OCI-M1 (cell line): ENCODE results near the gene REX1BD.
"Not testable (repeated sequence)": the region's sequence is repeated elsewhere in the genome, so short reads cannot be mapped to it uniquely, and the experiment has no call there.

ENCODE experiments used
- DNase-seq: peaks from one replicate; lab custom pipeline; 2025; lab: John Stamatoyannopoulos, UW

REX1BD gene

DNA sequence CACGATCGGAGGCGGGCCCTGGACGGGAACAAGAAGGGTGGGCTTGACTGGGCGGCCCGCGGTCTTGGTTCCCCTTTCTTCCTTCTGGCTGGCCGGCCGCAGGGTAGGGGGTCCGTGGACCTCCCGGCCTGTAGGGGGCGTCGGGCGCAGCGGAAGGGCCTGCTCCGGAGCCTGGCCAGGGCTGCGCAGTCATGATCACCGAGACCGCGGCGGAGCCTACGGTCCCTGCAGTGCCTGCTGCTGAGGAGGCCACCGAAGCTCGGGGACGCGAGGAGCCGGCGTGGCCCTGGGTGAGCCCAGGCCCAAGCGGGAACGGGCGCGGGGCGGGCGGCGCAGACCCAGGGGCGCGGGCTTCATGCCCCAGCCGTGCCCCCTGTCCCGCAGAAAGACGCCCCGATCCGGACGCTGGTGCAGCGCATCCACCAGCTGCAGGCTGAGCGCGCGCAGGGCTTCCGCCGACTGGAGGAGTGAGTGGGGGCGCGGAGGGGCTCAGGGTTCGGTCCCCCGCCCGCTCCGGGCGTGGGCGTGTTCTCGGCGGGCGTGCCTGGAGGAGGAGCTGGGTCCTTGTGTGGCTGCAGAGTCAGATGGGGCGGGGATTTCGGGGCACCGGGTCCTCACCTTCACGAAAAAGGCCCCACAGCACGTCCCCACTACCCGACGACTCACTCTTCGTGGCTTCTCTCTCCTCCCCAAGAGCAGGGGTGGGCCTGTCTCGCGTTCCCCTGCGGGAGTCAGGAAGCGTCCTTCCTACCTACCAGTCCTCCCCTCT, at the start of gene REX1BD:
Gene REX1BD, plus strand, starts transcription at position 188 of the 769 bp plus-strand sequence. Its CDS starts 4 bp downstream, at position 192.
- peak; percentile 95 for DNase-seq

DNA sequence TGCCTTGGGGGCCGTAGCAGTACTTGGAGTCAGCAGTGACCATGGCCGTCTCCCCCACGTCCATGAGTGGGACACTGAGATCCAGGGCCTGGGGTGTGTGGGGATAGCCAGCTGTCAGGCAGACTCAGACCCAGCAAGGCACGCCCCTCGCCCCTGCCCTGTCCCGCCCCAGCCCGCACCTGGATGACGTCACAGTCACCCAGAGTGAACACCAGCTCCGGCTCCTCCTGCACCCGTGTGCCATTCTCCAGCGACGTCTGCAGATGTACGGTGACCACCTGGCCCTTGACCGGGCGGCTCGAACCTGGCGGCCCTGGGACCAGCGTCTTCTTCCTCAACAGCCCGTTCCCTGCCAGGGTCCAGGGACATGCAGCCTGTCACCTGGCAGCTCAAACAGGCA, 49.2 kb upstream of the REX1BD start:
- DNase-seq = no peak

DNA sequence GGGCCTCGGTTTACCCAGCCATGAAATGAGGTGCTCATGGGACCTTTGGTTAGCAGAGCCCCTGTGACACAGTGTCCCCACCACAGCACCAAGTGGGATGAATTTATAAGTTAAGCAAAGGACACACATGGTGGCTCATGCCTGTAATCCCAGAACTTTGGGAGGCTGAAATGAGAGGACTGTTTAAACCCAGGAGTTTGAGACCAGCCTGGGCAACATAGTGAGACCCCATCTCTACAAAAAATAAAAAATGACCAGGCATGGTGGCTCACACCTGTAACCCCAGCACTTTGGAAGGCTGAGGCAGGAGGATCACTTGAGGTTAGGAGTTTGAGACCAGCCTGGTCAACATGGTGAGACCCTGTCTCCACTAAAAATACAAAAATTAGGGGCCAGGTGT, 48.4 kb upstream of the REX1BD start:
- DNase-seq = not testable (repeated sequence)

DNA sequence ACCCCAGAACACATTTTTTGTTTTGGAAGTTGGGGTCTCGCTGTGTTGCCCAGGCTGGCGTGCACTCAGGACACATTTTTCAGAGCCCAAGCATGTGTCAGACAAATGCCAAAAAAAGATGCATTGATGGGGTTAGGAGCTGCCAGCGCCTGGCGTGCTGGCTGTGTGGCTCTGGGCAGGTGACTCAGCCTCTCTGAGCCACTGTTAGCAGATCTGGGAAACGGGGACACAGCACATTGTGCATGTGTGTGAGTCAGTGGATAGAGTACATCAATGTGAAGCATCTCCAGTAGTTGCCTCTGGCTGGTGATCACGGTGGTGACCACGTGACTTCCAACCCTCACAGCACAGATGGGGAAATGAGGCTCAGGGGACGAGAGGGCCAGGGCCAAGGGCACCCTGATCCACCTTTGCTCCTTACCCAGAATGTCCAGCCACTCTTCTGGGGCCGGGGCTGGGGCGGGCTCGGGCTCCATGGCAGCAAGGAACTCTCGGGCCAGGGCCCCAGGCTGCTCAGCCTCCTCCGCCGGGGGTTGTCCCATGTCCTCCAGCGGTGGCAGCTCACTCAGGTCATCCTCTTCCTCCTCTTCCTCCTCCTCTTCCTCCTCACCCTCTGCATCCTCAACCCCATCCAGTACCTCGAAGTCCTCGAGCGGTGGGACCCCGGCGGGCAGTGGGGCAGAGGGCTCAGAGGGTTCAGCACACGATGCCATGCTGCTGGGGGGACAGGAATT, 47.2 kb upstream of the REX1BD start:
- DNase-seq = no peak

DNA sequence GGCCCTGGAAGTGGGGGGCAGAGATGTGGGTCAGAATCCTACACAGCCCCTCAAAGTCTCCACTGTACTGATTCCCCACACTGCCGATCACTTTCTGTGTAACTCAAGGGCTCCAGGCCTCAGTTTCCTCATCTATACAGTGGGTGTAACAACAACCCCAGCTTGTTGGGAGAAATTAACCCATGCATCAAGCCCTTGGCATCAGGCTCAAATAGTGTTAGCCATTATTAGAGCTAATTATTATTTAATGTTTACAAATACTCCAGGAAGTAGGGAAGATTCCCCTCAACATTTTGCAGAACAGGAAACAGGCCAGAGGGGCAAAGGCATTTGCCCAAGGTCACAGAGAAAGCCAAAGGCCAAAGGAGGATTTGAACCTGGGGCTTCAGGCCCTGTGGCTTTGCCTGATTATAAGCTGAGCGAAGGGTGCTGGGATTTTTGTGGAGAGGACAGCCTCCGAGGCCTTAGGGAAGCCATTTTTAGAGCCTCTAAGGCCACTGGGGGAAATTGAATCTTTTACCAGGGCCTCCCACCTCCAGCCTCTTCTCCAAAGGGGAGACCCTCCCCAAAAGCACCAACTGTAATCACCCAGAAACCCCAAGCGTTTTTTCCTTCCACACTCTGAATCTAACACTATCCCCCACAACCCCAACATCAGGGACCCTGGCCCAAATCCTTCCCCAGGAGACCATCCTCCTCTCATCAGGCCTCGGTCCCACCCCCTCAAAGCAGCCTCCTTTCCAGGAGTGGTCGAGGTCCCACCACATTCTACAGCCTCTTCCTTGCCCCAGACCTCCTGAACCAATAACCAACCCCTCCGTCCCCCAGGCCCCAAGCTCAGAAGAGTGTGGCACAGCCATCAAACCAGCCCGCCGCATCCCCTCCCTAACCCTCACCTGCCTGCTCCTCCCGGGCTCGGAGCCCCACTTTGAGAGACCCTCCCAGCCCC, 46.3 kb upstream of the REX1BD start:
- DNase-seq = peak; percentile 21

DNA sequence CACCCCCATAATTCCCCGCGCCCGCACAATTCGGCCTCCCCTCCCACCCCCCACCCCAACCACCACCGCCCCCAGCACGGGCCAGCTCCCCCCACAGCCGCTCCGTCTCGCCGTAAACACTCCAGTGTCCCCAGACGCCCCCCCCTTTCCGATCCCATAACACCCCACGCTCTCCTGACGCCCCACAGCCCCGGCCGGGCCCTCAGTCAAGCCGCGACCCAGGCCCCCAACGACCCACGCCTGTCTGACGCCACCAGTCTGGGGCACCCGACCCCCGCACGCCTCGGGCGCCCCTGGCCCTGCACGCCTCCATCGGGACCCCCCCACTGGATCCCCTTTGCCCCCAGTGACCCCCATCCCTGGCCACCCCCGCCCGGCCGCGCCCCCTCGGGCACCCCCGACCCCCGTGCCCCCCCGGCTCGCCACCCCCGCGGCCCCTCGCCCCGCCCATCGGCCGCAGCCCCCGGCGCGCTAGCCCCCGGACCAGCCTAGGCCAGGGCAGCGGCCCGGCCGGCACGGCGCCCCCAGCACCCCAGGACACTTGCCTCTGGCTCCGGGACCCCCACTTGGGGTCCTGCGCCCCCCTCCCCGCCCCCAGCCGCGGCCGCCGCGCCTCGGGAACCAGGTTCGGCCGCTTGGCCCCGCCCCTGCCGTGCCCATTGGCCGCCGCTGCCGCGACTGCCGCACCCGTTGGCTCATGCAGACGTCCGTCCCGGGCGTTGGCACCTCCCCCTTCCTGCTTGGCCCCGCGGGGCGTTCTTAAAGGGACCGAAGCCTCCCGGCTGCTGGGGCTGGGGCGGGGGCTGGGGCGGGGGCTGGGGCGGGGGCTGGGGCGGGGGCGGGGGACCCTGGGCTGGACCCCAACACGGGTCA, 45.4 kb upstream of the REX1BD start, which contains the start of gene FKBP8:
Gene FKBP8, minus strand, starts transcription at position 633 of the 873 bp plus-strand sequence. CDS start 1,603 bp downstream, outside the sequence.
- peak; percentile 95 for DNase-seq

DNA sequence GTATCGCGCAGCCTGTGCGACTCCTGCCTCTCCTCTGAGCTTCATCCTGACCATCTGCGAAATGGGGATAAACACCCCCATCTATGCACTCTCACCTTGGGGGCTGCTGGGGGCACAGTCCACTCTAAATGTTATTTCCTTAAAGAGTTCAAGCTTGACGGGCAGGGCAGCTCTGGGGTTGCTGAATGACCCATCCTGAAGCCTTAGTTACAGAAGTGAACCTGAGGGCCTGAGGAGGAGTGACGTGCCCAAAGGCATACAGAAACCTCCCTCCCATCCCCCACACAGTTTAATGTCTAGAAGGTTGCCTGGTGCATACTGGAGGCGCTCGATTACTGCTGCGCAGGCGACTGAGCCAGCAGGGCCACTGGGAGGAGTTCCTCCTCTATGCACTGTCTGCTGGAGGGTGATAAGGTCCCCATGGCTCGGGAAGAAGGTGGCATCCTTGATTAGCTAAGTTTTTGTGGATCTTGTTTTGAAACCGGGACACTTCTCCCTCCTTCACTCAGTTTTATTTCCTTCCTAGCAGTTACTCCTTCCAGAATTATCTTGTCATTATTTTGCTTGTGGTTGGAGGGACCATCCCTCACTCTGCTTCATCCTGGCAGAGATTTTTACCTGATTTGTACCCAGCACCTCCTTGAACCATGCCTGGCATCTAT, 44.7 kb upstream of the REX1BD start:
- peak; percentile 99 for DNase-seq

DNA sequence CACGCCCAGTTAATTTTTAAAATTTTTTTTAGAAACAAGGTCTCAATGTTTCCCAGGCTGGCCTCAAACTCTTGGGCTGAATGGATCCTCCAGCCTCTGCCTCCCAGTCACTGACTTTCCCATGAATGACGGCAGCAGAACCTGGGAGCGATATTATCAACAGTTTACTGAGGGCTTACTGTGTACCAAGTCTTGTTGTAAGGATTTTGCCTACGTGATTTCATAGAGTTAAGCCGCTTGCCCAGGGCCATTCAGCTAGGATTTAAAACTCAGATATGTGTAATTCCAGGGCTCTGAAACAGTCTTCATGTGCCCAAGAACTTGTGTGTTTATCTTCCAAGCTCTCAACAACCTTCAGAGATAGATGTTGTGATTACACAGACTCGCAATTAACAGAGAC, 37.0 kb upstream of the REX1BD start:
- no peak for DNase-seq

DNA sequence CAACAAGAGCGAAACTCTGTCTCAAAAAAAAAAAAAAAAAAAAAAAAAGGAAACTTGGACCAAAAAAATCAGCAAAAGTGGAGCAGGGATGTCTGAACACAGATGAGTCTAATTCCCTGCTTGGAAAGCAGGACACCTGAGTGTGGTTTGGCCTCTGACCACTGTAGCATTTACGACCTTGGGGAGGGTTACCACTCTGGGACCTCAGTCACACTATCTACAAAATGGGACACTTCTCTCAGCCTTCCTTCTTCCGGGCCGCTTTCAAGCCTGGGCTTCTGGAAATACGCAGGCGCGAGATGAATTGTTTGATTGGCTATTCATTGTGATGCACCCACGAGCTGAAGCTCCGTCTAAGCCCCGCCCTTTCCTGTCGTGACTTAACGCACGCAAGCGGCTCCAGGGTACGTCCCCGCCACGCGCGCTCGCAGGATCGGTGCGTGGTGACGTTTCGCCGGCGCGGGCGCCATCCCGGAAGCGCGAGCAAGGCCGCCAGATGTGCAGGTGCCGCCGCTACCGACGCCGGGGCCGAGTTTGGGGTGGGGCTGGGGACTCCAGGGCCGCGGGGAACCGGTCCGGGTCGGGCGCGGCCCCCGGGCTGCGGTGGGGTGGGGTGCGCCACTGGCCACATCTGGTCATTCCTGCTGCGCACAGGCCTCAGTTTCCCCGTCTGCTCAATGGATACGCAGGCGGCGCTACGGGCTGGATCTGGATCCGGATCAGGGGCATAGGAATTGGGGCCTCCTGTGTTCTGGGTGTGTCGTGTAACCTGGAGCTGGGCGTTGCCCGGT, 31.0 kb upstream of the REX1BD start, which contains the start of gene KXD1:
Gene KXD1, plus strand, starts transcription at position 460 of the 791 bp plus-strand sequence. CDS start 4,187 bp downstream, outside the sequence.
- DNase-seq = peak; percentile 98

DNA sequence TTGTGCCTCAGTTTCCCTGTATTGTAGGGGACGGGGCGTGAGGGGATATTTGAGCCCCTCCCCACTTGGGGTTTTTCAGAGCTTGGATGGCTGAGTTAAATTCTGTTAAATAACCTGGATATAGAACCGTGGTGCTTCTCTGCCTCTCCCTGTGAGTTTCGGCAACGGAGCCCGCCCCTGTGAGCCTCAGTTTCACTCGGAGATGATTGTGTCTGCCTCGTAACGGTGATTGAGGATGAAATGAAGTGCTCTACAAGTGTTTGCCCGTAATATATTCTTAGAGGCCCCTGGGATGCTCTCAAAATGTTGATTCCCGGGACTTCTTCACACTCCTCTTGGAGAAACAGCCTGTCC, 30.4 kb upstream of the REX1BD start:
- DNase-seq = peak; percentile 37

DNA sequence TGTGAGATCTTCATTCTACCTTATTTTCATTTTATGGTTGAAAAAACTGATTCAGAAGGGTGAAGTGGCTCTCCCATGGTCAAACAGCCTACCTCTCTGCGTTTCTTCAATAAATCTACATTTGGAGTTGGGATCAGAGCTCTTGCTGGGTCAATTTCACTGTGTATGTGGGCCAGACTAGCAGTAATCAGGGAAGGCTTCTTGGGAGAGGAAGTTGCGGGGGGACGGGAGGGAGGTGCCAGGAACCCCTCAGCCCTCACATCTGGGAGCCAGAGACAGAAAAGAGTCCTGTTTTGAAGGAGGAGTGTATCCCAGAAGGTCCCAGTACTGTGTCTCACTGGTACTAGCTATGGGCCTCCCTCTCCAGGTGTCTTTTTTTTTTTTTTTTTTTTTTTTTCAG, 30.0 kb upstream of the REX1BD start:
- DNase-seq = no peak

DNA sequence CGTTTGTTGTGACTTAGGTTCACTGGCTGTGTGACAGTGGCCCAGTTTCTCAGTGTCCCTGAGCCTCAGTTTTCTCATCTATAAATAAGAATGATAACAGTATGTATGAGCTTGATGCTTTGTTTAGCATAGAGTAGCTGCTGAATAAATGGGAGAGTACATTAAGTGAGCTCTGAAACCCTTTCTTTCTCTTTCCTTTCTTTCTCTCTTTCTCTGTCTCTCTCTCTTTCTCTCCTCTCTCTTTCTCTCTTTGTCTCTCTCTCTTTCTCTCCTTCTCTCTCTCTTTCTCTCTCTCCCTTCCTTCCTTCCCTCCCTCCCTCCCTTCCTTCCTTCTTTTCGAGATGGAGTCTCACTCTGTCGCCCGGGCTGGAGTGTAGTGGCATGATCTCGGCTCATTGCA, 28.9 kb upstream of the REX1BD start:
- DNase-seq = no peak

DNA sequence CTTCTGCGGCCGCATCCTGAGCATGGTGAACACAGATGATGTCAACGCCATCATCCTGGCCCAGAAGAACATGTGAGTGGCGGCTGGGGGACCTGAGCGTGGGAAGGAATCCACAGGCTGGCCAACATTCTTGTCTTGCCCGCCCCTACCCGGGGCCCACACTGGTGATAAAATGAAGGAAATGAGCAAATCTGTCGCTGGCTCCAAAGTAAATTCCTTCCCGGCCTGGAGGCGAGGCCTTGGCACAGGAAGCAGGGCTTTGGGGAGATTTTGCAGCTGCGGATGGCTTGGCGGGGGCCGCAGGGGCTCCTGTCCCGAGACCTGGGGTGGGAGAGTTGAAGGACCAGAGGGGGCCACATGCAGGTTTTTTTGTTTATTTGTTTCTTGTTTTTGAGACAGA, 26.5 kb upstream of the REX1BD start:
- no peak for DNase-seq

DNA sequence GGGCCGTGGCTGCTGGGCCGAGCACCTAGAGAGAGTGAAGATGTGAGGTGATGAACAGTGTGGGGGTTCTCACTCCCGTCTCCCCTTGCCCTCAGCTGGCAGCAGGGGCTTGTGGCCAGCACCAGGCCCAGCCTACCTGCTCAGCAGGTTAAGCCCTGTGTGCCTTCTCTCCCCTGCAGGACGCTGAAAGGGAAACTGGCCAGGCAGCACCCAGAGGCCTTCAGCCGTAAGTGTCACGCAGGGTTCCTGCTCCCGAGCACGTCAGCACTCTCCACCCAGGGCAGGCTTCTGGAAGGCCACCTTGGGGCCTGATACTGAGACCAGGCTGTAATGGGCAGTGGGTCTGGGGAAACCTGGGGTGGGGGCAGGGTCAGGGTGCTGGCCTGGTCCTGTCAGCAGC, 21.6 kb upstream of the REX1BD start:
- no peak for DNase-seq

DNA sequence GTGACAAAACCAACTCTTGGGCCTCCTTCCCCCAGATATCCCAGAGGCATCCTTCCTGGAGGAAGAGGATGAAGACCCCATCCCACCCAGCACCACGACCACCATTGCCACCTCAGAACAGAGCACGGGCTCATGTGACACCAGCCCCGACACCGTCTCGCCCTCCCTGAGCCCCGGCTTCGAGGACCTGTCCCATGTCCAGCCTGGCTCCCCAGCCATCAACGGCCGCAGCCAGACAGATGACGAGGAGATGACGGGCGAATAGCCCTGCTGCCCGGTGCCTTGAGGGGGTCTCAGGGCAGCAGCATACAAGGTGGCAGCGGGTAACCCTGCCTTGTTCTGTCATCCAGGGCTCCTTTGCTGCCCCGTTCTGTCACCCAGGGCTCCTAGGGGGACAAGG, 20.2 kb upstream of the REX1BD start:
- DNase-seq = no peak

DNA sequence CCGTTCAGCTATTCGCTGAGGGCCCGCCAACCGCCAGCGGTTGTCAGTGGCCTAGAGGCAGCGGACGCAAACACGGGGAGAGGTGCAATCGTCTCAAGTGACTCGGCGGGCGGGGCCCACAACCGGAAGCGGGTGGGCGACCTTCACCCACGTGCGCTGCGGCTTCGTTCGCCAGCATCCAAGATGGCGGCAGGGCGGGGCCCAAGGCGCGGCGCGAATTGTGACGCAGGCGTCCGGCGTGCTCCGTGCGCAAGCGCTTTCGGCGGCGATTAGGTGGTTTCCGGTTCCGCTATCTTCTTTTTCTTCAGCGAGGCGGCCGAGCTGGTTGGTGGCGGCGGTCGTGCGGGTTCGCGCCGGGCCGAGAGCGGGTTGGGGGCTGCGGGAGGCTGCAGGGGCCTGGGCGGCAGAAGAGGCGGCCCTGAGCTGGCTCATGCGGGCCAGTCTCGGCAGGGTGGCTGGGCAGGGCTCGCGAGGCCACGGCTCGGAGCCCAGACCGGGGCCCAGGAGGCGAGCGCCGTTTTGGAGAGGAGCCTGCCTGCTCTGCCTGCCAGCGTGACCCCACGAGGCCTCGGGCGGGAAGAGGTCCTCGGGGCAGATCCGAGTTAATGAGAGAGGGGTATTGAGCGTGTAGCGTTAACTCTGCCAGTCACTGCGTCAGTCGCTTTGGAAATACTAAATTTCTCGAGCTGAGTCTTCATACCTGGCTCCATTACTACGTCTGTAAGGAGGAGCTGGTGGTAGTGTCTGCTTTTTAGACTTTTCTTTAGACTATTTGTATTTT, 16.8 kb upstream of the REX1BD start, which contains the start of gene UBA52:
Gene UBA52, plus strand, starts transcription at position 294 of the 781 bp plus-strand sequence. CDS start 1,444 bp downstream, outside the sequence.
- DNase-seq = peak; percentile 99

DNA sequence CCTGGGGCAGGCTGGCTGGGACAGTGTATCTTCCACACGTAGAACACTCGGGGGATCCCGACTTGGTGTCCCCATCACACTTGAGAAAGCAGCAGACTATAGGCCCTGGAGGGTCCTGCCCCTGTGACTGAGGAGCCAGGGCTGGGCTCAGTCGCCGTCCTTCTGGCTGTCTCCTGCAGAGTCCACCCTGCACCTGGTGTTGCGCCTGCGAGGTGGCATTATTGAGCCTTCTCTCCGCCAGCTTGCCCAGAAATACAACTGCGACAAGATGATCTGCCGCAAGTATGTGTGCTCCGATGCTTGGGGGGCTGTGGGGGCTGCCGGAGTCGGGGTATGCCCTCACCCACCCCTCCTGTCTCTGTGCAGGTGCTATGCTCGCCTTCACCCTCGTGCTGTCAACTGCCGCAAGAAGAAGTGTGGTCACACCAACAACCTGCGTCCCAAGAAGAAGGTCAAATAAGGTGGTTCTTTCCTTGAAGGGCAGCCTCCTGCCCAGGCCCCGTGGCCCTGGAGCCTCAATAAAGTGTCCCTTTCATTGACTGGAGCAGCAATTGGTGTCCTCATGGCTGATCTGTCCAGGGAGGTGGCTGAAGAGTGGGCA, 13.8 kb upstream of the REX1BD start:
- no peak for DNase-seq

DNA sequence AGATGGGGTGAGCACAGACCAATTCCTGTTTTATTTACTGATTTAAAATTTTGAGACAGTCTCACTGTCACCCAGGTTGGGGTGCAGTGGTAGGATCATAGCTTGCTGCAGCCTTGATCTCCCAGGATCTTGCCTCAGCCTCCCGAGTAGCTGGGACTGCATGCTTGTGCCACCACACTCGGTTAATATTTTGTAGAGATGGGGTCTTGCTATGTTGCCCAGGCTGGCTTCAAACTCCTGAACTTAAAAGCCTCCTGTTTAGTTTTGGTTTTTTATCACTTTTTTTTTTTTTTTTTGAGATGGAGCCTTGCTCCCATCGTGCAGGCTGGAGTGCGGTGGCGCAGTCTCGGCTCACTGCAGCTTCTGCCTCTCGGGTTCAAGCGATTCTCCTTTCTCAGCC, 12.2 kb upstream of the REX1BD start:
- DNase-seq = no peak
